ENCODE data around the gene PLSCR1.
"Not testable (repeated sequence)": the region's sequence is repeated elsewhere in the genome, so short reads cannot be mapped to it uniquely, and the experiment has no call there.

The PLSCR1 gene

GRCh38 chr3:146504498-146505197 is 39.8 kb downstream of the PLSCR1 start:
- no peak for TF ChIP-seq CTCF (conservative IDR thresholded peaks at IDR 0.05; ENCODE audit: control insufficient read depth, insufficient read depth, low read depth, low read length)
- H3K4me3 ChIP-seq (ENCODE audit: control insufficient read depth, low read depth, low read length) = no peak overlapping the region
- DNase-seq (ENCODE audit: low read depth) = no peak

- no peak overlapping the region for H3K4me3 ChIP-seq (ENCODE audit: control insufficient read depth, low read depth, low read length)
- TF ChIP-seq CTCF (conservative IDR thresholded peaks at IDR 0.05; ENCODE audit: control insufficient read depth, insufficient read depth, low read depth, low read length) = no peak
- DNase-seq (ENCODE audit: low read depth) = peak; percentile 97
Observed at GRCh38 chr3:146503461-146504202, 40.8 kb downstream of the PLSCR1 start.

- no peak for TF ChIP-seq CTCF (conservative IDR thresholded peaks at IDR 0.05; ENCODE audit: control insufficient read depth, insufficient read depth, low read depth, low read length)
- peak; percentile 55 for DNase-seq (ENCODE audit: low read depth)
Observed at GRCh38 chr3:146502887-146503460, 41.4 kb downstream of the PLSCR1 start.

GRCh38 chr3:146501752-146502151 is 42.7 kb downstream of the PLSCR1 start:
- DNase-seq (ENCODE audit: low read depth) = no peak
- no peak for TF ChIP-seq CTCF (conservative IDR thresholded peaks at IDR 0.05; ENCODE audit: control insufficient read depth, insufficient read depth, low read depth, low read length)

More at GRCh38 chr3:146502887-146503460, 41.4 kb downstream of the PLSCR1 start:
- no peak overlapping the region for H3K4me3 ChIP-seq (ENCODE audit: control insufficient read depth, low read depth, low read length)

GRCh38 chr3:146499701-146500100 is 44.7 kb downstream of the PLSCR1 start:
- TF ChIP-seq CTCF (conservative IDR thresholded peaks at IDR 0.05; ENCODE audit: control insufficient read depth, insufficient read depth, low read depth, low read length) = no peak
- no peak for DNase-seq (ENCODE audit: low read depth)
- H3K4me3 ChIP-seq (ENCODE audit: control insufficient read depth, low read depth, low read length) = no peak overlapping the region

More at GRCh38 chr3:146501752-146502151, 42.7 kb downstream of the PLSCR1 start:
- no peak overlapping the region for H3K4me3 ChIP-seq (ENCODE audit: control insufficient read depth, low read depth, low read length)

- no peak overlapping the region for H3K4me3 ChIP-seq (ENCODE audit: control insufficient read depth, low read depth, low read length)
- no peak for TF ChIP-seq CTCF (conservative IDR thresholded peaks at IDR 0.05; ENCODE audit: control insufficient read depth, insufficient read depth, low read depth, low read length)
- no peak for DNase-seq (ENCODE audit: low read depth)
Observed at GRCh38 chr3:146498002-146498736, 46.2 kb downstream of the PLSCR1 start.

- DNase-seq (ENCODE audit: low read depth); H3K4me3 ChIP-seq (ENCODE audit: control insufficient read depth, low read depth, low read length): not testable (repeated sequence)
Observed at GRCh38 chr3:146497145-146497843, 47.1 kb downstream of the PLSCR1 start.
